GM18873 (cell line): ENCODE results near the gene SLC39A10.
"Not testable (repeated sequence)": the region's sequence is repeated elsewhere in the genome, so short reads cannot be mapped to it uniquely, and the experiment has no call there.

ENCODE experiments used
- ATAC-seq: cut with Tn5 transposase; IDR thresholded peaks from one replicate; pipeline ENCODE4 v1.9.1; 2021; ENCODE audit warnings: mild to moderate bottlenecking, moderate library complexity, moderate number of reproducible peaks; ENCODE audit not compliant: unreplicated experiment, low FRiP score

SLC39A10 gene

GRCh38 chr2:195645413-195645812 is 11.6 kb upstream of the SLC39A10 start:
- no peak for ATAC-seq

DNA sequence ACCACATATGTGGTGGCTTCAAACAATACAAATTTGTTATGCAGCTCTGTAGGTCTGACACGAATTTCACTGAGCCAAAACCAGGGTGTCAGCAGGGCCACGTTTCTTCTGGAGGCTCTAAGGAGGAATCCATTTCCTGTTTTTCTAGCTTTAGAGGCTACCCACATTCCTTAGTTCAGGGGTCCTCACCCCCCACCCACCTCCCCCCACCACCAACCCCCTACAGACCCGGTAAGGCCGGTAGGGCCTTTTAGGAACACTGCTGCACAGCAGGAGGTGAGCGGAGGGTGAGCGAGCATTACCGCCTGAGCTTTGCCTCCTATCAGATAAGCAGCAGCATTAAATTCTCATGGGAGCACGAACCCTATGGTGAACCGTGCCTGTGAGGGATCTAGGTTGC is 10.6 kb upstream of the SLC39A10 start:
- ATAC-seq: no peak

DNA sequence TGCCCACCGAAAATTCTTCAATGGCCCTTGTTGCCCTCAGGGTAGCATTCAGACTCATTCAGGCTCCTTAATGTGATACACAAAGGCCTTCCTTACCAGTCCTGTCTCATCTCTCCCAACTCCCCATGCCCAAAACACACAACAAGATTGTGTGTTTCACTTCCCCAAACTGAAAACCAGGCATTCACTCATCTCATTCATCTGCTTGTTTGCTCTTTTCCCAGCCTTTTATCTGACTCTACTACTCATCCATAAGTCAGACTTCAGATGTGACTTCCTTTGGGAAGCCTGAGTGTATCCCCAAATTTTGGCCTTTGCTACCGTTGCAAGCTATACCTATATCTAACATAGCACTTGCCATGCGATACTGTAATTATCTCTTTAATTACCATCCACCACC is 9.7 kb upstream of the SLC39A10 start:
- ATAC-seq: no peak

- ATAC-seq: not testable (repeated sequence)
These were observed 8.7 kb upstream of the SLC39A10 start for GRCh38 chr2:195648370-195648769.

GRCh38 chr2:195648787-195649186 is 8.2 kb upstream of the SLC39A10 start:
- no peak for ATAC-seq

DNA sequence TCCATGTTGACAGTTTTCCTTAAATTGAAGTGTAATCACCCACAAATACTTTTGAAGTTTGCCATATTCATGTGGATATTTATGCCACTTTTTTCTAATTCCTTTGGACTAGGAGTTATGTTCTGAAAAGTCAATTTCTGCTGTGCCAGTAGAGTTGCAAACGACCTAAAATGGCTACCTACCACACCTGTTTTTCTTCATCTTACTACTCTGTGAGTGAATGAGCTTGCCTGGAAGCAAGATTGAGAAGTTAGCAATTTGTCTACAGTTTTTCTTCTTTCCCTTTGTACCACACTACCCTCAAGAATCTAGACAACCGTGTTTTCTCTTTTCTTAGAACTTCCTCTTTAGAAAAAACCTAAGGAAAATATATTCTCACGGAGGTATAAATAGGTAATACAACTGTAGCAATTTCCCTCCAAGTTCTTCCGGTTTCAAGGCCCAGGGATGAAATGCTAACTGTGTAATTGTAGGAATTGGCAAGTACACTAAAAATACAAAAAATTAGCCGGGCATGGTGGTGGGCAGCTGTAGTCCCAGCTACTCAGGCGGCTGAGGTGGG is 7.3 kb upstream of the SLC39A10 start:
- ATAC-seq: no peak

- ATAC-seq: no peak
These were observed 6.0 kb upstream of the SLC39A10 start for GRCh38 chr2:195651046-195651445.

DNA sequence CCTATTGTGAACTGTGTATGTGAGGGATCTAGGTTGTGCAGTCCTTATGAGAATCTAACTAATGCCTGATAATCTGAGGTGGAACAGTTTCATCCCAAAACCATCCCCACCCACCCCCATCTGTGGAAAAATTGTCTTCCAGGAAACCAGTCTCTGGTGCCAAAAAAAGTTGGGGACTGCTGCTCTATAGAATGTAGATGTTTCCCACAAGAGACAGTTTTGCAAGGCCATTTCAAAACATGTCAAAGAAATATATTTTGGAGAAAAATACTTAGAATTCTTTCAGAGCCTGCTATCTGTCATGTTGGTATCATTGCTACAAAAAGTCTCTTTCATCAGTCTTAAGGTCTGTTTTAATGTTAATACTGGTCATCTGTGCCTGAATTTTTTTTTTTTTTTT is 4.1 kb upstream of the SLC39A10 start:
- ATAC-seq: no peak

GRCh38 chr2:195656161-195656858 is 716 bp upstream of the SLC39A10 start:
- ATAC-seq: no peak

GRCh38 chr2:195657634-195658540 is 861 bp downstream of the SLC39A10 start:
- ATAC-seq: peak; percentile 19

GRCh38 chr2:195658541-195658890 is 1.5 kb downstream of the SLC39A10 start:
- ATAC-seq: no peak

- ATAC-seq: no peak
These were observed 2.1 kb downstream of the SLC39A10 start for GRCh38 chr2:195659114-195659513.

DNA sequence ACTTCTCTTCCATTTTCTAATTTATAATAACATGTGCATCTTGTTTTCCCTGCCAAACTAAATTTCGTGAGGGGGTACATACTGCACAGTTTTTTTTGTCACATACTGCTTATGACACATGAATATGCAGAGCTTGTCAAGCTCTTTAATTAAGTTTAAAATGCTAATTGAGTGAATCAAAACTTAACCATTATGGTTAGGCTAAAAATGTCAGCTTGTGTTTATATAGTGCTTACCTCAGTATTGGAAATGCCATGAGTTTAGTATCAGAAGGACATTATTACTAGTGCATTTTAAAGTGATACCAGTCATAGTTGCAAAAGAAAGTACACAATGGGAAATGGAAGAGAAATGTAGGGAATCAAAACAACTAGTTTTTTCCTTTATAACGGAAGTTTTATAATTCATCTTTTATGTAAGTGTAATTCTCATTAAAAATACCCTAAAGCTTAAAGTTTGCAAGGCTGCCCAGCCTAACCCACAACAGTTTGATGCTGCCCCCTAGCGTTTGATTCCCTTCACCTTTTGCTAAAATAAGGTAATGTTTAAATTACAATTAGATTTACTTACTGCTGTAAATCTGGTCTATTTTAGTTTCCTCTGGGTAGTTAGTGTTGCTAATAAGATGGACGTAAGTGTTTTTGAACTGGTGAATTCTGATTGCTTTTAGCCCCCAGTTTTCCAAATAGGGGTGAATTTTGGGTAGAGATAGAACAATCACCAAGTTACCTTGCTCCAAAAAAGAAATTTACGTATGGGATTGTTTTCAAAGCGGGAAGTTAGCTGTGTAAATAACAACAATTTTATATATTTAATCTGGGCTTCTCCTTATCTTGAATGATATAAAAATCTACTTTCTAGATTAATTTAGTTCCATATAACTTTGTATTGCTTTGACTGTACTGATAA is 3.2 kb downstream of the SLC39A10 start:
- no peak for ATAC-seq

DNA sequence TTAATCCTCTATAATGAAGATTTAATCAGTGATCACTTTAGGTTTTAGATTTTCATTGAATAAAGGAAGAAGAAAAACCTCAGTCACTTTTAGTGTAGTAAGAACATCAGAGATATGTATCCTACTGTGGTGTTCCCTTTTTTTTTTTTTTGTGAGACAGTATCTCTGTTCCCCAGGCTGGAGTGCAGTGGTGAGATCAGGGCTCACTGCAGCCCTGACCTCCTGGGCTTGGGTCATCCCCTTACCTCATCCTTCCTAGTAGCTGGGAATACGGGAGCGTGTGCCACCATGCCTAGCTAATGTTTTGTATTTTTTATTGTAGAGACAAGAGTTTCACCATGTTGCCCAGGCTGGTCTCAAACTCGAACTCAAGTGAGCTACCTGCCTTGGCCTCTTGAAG is 5.1 kb downstream of the SLC39A10 start:
- no peak for ATAC-seq

DNA sequence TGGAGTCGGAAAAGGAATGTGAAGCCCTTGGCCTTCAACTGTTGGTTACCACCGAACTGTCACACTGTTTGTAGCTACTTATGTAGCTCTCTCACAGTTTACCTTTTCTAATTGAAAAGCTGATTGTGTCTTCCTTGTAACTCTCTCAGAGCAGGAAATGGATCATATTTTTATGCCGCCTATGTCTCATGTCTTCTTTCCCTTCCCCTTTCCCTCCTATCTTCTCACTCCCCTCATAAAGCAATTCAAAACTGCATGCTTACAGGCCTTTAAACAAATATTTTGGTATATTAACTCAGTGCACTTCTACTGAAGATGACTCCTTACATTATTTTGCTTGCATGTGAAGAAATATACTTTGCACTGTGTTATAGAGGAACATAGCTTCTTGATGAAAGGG is 6.0 kb downstream of the SLC39A10 start:
- no peak for ATAC-seq

GRCh38 chr2:195664528-195664927 is 7.5 kb downstream of the SLC39A10 start:
- no peak for ATAC-seq

DNA sequence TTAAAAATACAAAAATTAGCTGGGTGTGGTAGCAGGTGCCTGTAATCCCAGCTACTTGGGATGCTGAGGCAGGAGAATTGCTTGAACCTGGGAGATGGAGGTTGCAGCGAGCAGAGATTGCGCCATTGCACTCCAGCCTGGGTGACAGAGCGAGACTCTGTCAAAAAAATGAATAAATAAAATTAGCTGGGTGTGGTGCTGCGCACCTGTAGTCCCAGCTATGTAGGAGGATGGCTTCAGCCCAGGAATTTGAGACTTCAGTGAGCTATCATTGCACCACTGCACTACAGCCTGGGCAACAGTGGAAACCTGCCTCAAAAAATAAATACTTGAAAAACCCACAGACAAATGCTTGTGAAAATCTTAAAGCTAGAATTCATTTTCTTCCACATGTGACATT is 8.1 kb downstream of the SLC39A10 start:
- not testable (repeated sequence) for ATAC-seq

DNA sequence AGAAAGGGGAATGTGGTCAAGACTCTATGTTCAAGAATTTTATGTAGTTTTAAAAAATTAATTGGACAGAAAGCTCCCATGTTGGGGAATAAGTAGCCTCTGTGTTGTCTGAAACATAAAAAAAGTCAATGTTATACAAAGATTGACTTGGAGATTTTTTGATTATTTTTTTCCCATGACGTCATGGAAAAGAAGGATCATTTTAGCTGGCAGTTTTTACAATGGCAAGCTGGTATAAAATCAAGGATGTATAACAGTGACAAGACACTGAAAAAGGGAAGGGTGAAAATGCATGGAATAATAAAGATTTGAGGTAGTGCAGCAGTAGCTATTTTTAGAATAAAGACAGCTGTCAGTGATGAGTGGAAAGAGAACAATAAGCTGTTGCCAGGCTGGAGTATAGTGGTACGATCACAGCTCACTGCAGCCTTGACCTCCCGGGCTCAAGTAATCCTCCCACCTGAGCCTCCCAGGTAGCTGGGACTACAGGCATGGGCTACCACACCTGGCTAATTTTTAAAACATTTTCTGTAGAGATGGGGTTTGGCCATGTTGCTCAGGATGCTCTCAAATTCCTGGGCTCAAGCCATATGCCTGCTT is 9.2 kb downstream of the SLC39A10 start:
- ATAC-seq: no peak

DNA sequence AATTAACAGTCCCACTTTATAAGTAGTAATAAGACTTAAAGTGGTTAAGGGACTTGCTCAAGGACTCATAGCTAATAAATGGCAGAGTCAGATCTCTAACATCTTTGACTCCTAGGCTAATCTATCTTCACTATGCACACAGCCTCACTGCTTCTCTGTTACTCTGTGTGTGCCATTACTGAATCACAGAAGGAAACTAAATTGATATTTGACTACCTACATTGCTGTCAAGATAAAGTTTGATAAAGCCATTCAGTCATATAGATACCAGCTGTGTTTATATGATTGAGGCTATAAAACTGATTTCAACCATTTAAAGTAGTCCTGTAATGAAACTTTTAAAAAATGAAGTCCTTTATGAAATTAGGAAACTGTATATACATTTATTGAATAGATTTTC is 10.9 kb downstream of the SLC39A10 start:
- no peak for ATAC-seq

- ATAC-seq: no peak
These were observed 13.2 kb downstream of the SLC39A10 start for GRCh38 chr2:195670191-195670590.
